Panc1 (cell line): ENCODE results near the gene UGT1A4. TPM values are rescaled to one million over a fixed set of nuclear protein-coding genes. Genes with fewer than 3 reads are reported as not detected.

Source experiments
- ATAC-seq: fragments of 200-7000 bp; cut with Tn5 transposase; 2 replicates; pipeline ENCODE4 v1.9.1; 2020; ENCODE audit warnings: mild to moderate bottlenecking, moderate library complexity
- BruUV-seq: library from RNA; stranded (reverse); fragments of 400-500 nt; replicated peaks from 2 replicates; lab custom pipeline; 2021; lab: Mats Ljungman, UMichigan
- CTCF ChIA-PET: fragments of 300-600 bp; sonication (Branson Sonifier 250); formaldehyde crosslinking; loops from one replicate; lab custom pipeline; 2022; ENCODE audit warnings: antibody characterized with exemption; lab: Charles Lee
- POLR2A ChIA-PET: fragments of 300-600 bp; sonication (Branson Sonifier 250); formaldehyde crosslinking; loops from one replicate; lab custom pipeline; 2022; ENCODE audit warnings: antibody characterized with exemption; lab: Charles Lee
- DNase-seq: peaks from one replicate; pipeline ENCODE4 v3.0.0-alpha.2; 2010; ENCODE audit warnings: low read depth, low spot score
- H3K27ac ChIP-seq: 2 replicates; pipeline ENCODE4 v1.5.1; 2011; ENCODE audit warnings: mild to moderate bottlenecking, low read length, inconsistent platforms
- H3K27me3 ChIP-seq: fragments of 200-500 bp; sonication (Bioruptor generic); 2 replicates; pipeline ENCODE4 v1.6.0; 2014; ENCODE audit warnings: low read length, inconsistent platforms; ENCODE audit not compliant: control insufficient read depth, insufficient read depth
- H3K36me3 ChIP-seq: fragments of 200-500 bp; sonication (Bioruptor generic); 2 replicates; pipeline ENCODE4 v1.5.1; 2014; ENCODE audit warnings: inconsistent platforms, mild to moderate bottlenecking, low read length, moderate library complexity; ENCODE audit not compliant: control insufficient read depth, insufficient read depth
- H3K4me1 ChIP-seq: 2 replicates; pipeline ENCODE4 v1.5.1; 2011; ENCODE audit warnings: inconsistent platforms, mild to moderate bottlenecking, low read length, moderate library complexity; ENCODE audit not compliant: control insufficient read depth, insufficient read depth
- H3K4me3 ChIP-seq, 2 experiments: 2 replicates each; pipeline ENCODE4 v1.5.1; 2011 to 2012; ENCODE audit warnings: low read depth in 2 of 2, low read length in 2 of 2, mild to moderate bottlenecking in 2 of 2, inconsistent platforms in 1 of 2, moderate library complexity in 1 of 2
- H3K9me3 ChIP-seq: fragments of 200-500 bp; sonication (Bioruptor generic); 2 replicates; pipeline ENCODE4 v1.5.1; 2014; ENCODE audit warnings: low read depth, mild to moderate bottlenecking, inconsistent platforms, low read length, moderate library complexity; ENCODE audit not compliant: control insufficient read depth, insufficient read depth
- POLR2AphosphoS5 ChIP-seq: IDR thresholded peaks from 2 replicates; pipeline ENCODE4 v1.6.1; 2012; ENCODE audit warnings: mild to moderate bottlenecking, low read depth, low read length, moderate library complexity
- SIN3A ChIP-seq: IDR thresholded peaks from 2 replicates; pipeline ENCODE4 v1.6.1; 2012; ENCODE audit warnings: low read depth, mild to moderate bottlenecking, low read length, moderate library complexity, borderline replicate concordance; ENCODE audit not compliant: insufficient read depth
- TCF7L2 ChIP-seq: IDR thresholded peaks from 2 replicates; pipeline ENCODE4 v1.6.1; 2011; ENCODE audit warnings: mild to moderate bottlenecking, low read depth, low read length, inconsistent platforms
- in situ Hi-C: cut with HindIII; loops from 2 replicates; pipeline ENCODE4 v1.10.0; 2016; ENCODE audit warnings: low sequenced_read_pairs, low pct_unique_long_range_greater_than_20kb
- intact Hi-C: fragments of 100-400 bp; cut with micrococcal nuclease; formaldehyde crosslinking; loops from one replicate; pipeline ENCODE4 v1.10.0; 2022; ENCODE audit not compliant: unreplicated experiment
- total RNA-seq: library from RNA; stranded (reverse); gene quantifications from one replicate; pipeline ENCODE4 v1.2.1, GENCODE V29; 2021; ENCODE audit not compliant: unreplicated experiment
- TF ChIP-seq, protein P1 (sequence below): fragments of 450-650 bp; IDR thresholded peaks from 2 replicates; pipeline ENCODE4 v1.5.1; 2017; ENCODE audit warnings: mild to moderate bottlenecking
- TF ChIP-seq, protein P2 (sequence below), 2 experiments: IDR thresholded peaks; 2 replicates each; pipeline ENCODE4 v1.6.1; 2011 to 2012; ENCODE audit warnings: low read depth in 2 of 2, control low read depth in 1 of 2, low read length in 1 of 2, mild to moderate bottlenecking in 1 of 2, moderate library complexity in 1 of 2; ENCODE audit not compliant: insufficient read depth in 1 of 2

The UGT1A4 gene
- total RNA-seq, 1 experiment from 2014 or later, result not detected

DNA sequence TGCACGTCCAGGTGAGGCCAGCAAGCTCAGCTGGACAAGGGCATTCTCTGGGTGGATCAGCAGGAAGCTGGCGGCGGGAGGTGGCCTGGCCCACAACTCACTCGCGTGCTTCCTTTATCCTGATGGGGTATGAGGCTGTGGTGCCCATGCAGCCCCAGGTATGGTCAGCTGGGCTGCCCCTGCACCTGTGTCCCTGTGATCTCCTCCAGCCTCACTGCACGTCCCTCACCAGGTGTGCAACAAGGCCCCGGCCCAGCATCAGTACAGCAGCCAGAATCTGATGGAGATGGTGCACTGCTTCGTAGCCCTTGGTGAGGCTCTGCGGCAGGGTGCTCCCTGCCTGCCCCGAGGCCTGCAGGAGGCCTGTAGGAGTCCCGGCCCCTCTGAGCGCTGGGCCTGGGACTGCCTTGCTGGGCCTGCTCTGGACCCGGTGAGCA lies 77.2 kb downstream of the UGT1A4 start:
- no TSS peak for BruUV-seq

DNA sequence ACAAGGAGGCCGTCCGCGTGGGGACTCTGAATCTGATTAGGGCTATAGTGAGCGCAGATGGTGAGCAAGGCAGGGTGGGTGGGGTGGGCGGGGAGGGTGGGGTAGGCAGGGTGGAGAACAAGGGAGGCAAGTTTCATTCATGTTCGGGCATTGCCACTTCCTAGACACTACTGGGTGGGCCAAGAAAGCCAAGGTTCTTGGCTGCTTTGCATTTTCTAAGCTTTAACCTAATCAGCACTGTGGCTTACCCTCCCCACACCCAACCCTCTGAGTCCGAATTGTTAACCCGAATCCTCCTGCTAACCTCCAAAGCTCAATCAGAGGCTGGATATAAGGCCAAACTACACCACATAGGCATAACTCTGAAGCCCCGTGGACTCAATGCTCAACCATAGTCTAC lies 77.7 kb downstream of the UGT1A4 start:
- no TSS peak for BruUV-seq
- H3K27ac ChIP-seq, result no peak overlapping the region
- POLR2A ChIA-PET, result no interaction called here
- H3K4me1 ChIP-seq, result no peaks in the 10 kb centered on the region
- CTCF ChIA-PET, result no interaction called here
- intact Hi-C loops, result no loop called here
- TF ChIP-seq TCF7L2, result no peak
- no peaks in the 10 kb centered on the region for H3K9me3 ChIP-seq
- in situ Hi-C loops, result no loop called here
- no peak for ATAC-seq
- no peaks in the 10 kb centered on the region for H3K36me3 ChIP-seq
- no peak overlapping the region for H3K4me3 ChIP-seq
- DNase-seq, result no peak
- no peaks in the 10 kb centered on the region for H3K27me3 ChIP-seq

More for the DNA sequence above, 77.2 kb downstream of the UGT1A4 start:
- H3K36me3 ChIP-seq, result no peaks in the 10 kb centered on the region
- H3K9me3 ChIP-seq, result no peaks in the 10 kb centered on the region
- DNase-seq (no peak), ATAC-seq (no peak; the same call in 1 of the 2 replicates)
- in situ Hi-C loops (no loop called here), intact Hi-C loops (no loop called here)
- H3K4me3 ChIP-seq, result no peak overlapping the region
- POLR2A ChIA-PET, result no interaction called here
- TF ChIP-seq, protein P1, sequence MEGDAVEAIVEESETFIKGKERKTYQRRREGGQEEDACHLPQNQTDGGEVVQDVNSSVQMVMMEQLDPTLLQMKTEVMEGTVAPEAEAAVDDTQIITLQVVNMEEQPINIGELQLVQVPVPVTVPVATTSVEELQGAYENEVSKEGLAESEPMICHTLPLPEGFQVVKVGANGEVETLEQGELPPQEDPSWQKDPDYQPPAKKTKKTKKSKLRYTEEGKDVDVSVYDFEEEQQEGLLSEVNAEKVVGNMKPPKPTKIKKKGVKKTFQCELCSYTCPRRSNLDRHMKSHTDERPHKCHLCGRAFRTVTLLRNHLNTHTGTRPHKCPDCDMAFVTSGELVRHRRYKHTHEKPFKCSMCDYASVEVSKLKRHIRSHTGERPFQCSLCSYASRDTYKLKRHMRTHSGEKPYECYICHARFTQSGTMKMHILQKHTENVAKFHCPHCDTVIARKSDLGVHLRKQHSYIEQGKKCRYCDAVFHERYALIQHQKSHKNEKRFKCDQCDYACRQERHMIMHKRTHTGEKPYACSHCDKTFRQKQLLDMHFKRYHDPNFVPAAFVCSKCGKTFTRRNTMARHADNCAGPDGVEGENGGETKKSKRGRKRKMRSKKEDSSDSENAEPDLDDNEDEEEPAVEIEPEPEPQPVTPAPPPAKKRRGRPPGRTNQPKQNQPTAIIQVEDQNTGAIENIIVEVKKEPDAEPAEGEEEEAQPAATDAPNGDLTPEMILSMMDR, result no peak
- TF ChIP-seq POLR2AphosphoS5 (no peak), TCF7L2 (no peak), SIN3A (no peak)
- TF ChIP-seq, protein P2, sequence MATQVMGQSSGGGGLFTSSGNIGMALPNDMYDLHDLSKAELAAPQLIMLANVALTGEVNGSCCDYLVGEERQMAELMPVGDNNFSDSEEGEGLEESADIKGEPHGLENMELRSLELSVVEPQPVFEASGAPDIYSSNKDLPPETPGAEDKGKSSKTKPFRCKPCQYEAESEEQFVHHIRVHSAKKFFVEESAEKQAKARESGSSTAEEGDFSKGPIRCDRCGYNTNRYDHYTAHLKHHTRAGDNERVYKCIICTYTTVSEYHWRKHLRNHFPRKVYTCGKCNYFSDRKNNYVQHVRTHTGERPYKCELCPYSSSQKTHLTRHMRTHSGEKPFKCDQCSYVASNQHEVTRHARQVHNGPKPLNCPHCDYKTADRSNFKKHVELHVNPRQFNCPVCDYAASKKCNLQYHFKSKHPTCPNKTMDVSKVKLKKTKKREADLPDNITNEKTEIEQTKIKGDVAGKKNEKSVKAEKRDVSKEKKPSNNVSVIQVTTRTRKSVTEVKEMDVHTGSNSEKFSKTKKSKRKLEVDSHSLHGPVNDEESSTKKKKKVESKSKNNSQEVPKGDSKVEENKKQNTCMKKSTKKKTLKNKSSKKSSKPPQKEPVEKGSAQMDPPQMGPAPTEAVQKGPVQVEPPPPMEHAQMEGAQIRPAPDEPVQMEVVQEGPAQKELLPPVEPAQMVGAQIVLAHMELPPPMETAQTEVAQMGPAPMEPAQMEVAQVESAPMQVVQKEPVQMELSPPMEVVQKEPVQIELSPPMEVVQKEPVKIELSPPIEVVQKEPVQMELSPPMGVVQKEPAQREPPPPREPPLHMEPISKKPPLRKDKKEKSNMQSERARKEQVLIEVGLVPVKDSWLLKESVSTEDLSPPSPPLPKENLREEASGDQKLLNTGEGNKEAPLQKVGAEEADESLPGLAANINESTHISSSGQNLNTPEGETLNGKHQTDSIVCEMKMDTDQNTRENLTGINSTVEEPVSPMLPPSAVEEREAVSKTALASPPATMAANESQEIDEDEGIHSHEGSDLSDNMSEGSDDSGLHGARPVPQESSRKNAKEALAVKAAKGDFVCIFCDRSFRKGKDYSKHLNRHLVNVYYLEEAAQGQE (IDR thresholded peaks at IDR 0.05; ENCODE audit: insufficient read depth in 1 of 2, low read depth in 2 of 2, low read length in 1 of 2), result no peak
- no peaks in the 10 kb centered on the region for H3K4me1 ChIP-seq
- CTCF ChIA-PET, result no interaction called here
- H3K27ac ChIP-seq, result no peak overlapping the region
- no peaks in the 10 kb centered on the region for H3K27me3 ChIP-seq

DNA sequence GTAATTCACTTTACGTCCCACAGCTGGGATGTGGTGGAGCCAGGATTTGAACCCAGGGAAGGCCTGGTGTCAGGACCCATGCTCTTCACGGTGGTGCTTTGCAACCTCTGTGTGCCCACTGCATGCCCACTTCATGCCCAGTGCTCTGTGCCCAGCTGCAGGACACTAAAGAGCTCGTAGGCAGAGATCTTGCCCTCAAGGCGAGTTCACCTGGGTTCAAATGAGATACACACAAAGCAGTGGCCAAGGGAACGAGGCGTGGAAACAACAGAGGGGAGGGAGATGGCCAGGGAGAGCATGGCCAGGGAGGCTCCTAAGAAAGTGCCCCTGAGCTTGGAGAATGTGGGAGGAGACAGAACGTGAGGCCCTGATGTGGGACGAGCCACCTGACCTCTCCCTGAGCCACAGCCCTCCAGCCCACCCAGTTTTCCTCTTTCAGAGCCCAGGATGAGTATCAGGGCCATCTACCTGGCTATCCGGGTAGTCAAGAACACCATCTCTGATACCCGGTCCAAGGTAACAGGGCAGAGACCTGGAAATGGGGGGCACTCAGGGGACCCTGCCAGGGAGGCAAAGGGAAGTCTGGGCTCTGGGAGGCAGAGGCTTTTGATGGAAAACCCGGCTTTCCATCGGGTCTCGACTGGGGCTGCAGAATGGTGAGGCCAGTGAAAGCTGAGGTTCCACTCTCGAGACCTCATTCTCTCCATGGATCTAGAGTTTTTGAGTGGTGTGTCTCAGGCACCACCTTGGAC lies 80.0 kb downstream of the UGT1A4 start:
- in situ Hi-C loops (no loop called here), intact Hi-C loops (no loop called here)
- H3K36me3 ChIP-seq, result no peaks in the 10 kb centered on the region
- DNase-seq (no peak), ATAC-seq (no peak)
- BruUV-seq, result no TSS peak
- no peaks in the 10 kb centered on the region for H3K4me1 ChIP-seq
- no peak for TF ChIP-seq SIN3A
- TF ChIP-seq, protein P1, result no peak
- no peak for TF ChIP-seq POLR2AphosphoS5
- TF ChIP-seq, protein P2 (IDR thresholded peaks at IDR 0.05; ENCODE audit: insufficient read depth in 1 of 2, low read depth in 2 of 2, low read length in 1 of 2), result no peak
- no peak for TF ChIP-seq TCF7L2
- no peak overlapping the region for H3K27ac ChIP-seq
- ChIA-PET CTCF (no interaction called here), POLR2A (no interaction called here)
- H3K4me3 ChIP-seq, result no peak overlapping the region
- no peaks in the 10 kb centered on the region for H3K27me3 ChIP-seq
- H3K9me3 ChIP-seq, result no peaks in the 10 kb centered on the region
